Mesendoderm (in vitro differentiated cells): ENCODE results near the gene PIGZ.

Source experiments
- DNase-seq: peaks from one replicate; pipeline ENCODE4 v3.0.0; 2013
- H2AK5ac ChIP-seq: 2 replicates; pipeline ENCODE4 v1.6.1; 2013; ENCODE audit warnings: low read length, inconsistent platforms
- H2BK120ac ChIP-seq: 2 replicates; pipeline ENCODE4 v1.6.1; 2013; ENCODE audit warnings: low read depth, mild to moderate bottlenecking, low read length, moderate library complexity, mixed read lengths
- H2BK15ac ChIP-seq: replicated peaks from 2 replicates; pipeline ENCODE4 v1.6.1; 2013; ENCODE audit warnings: low read depth, mild to moderate bottlenecking, moderate library complexity
- H2BK5ac ChIP-seq: 2 replicates; pipeline ENCODE4 v1.6.1; 2013; ENCODE audit warnings: low read length, inconsistent platforms
- H3K18ac ChIP-seq: 2 replicates; pipeline ENCODE4 v1.6.1; 2013; ENCODE audit warnings: mild to moderate bottlenecking, low read length, mixed read lengths
- H3K23ac ChIP-seq: one replicate; pipeline ENCODE4 v1.6.1; 2013; ENCODE audit warnings: low read length
- H3K27ac ChIP-seq: 2 replicates; pipeline ENCODE4 v1.5.1; 2013; ENCODE audit warnings: low read depth, mild to moderate bottlenecking, inconsistent platforms, low read length, moderate library complexity
- H3K27me3 ChIP-seq: 2 replicates; pipeline ENCODE4 v1.6.1; 2013; ENCODE audit warnings: low read length, control low read depth, mild to moderate bottlenecking, inconsistent platforms; ENCODE audit not compliant: insufficient read depth, poor library complexity
- H3K36me3 ChIP-seq: 2 replicates; pipeline ENCODE4 v1.6.1; 2013; ENCODE audit warnings: low read length, inconsistent platforms; ENCODE audit not compliant: control insufficient read depth, insufficient read depth
- H3K4ac ChIP-seq: one replicate; pipeline ENCODE4 v1.6.1; 2013; ENCODE audit warnings: low read depth, mild to moderate bottlenecking, low read length, moderate library complexity
- H3K4me1 ChIP-seq: 2 replicates; pipeline ENCODE4 v1.6.1; 2013; ENCODE audit warnings: low read depth, low read length, inconsistent platforms; ENCODE audit not compliant: control insufficient read depth
- H3K4me2 ChIP-seq: 2 replicates; pipeline ENCODE4 v1.6.1; 2013; ENCODE audit warnings: low read length
- H3K4me3 ChIP-seq: 2 replicates; pipeline ENCODE4 v1.5.1; 2013; ENCODE audit warnings: mild to moderate bottlenecking, low read length
- H3K56ac ChIP-seq: one replicate; pipeline ENCODE4 v1.6.1; 2013; ENCODE audit warnings: low read length
- H3K79me1 ChIP-seq: 2 replicates; pipeline ENCODE4 v1.6.1; 2013; ENCODE audit warnings: low read length, inconsistent platforms
- H3K79me2 ChIP-seq: 2 replicates; pipeline ENCODE4 v1.6.1; 2013; ENCODE audit warnings: mild to moderate bottlenecking, low read length; ENCODE audit not compliant: control insufficient read depth, insufficient read depth
- H3K9ac ChIP-seq: 2 replicates; pipeline ENCODE4 v1.6.1; 2013; ENCODE audit warnings: low read length, inconsistent platforms
- H4K5ac ChIP-seq: one replicate; pipeline ENCODE4 v1.6.1; 2013; ENCODE audit warnings: low read length
- H4K8ac ChIP-seq: one replicate; pipeline ENCODE4 v1.6.1; 2013; ENCODE audit warnings: low read depth, mild to moderate bottlenecking, control low read depth, low read length, moderate library complexity
- WGBS: extraction: QIAGEN DNeasy Blood & Tissue Kit; methylation state at CpG from one replicate; pipeline ENCODE4 v1.1.7; 2013; ENCODE audit warnings: low lambda C conversion rate, missing lambda C conversion rate; ENCODE audit not compliant: insufficient coverage; ENCODE audit errors: extremely low coverage; 5-methylcytosine and 5-hydroxymethylcytosine counted together

PIGZ gene

GRCh38 chr3:196951371-196951770 lies 17.3 kb downstream of the PIGZ start:
- Histone ChIP-seq H3K23ac (no peak overlapping the region), H3K9ac (no peak overlapping the region), H3K4me1 (no peaks in the 10 kb centered on the region), H3K36me3 (no peaks in the 10 kb centered on the region), H2BK5ac (no peak overlapping the region), H2AK5ac (no peak overlapping the region), H3K4me2 (no peak overlapping the region), H3K4me3 (no peak overlapping the region), H2BK15ac (no peak overlapping the region), H4K5ac (no peak overlapping the region), H2BK120ac (no peak overlapping the region), H3K56ac (no peak overlapping the region), H3K4ac (no peak overlapping the region), H3K18ac (no peak overlapping the region), H3K27me3 (no peaks in the 10 kb centered on the region), H3K79me2 (no peaks in the 10 kb centered on the region), H4K8ac (no peak overlapping the region), H3K79me1 (no peaks in the 10 kb centered on the region), H3K27ac (no peak overlapping the region)
- no peak for DNase-seq
- WGBS, result no CpG with 5 or more reads among the region's 3 CpGs

- Histone ChIP-seq H4K8ac (no peak overlapping the region), H3K56ac (no peak overlapping the region), H3K4me3 (no peak overlapping the region), H4K5ac (no peak overlapping the region), H2BK15ac (no peak overlapping the region), H3K18ac (no peak overlapping the region), H3K79me2 (no peaks in the 10 kb centered on the region), H3K27ac (no peak overlapping the region), H3K27me3 (no peaks in the 10 kb centered on the region), H2AK5ac (no peak overlapping the region), H3K79me1 (no peaks in the 10 kb centered on the region), H3K4me2 (no peak overlapping the region), H3K9ac (no peak overlapping the region), H3K36me3 (no peaks in the 10 kb centered on the region), H3K4ac (no peak overlapping the region), H2BK120ac (no peak overlapping the region), H2BK5ac (no peak overlapping the region), H3K4me1 (no peaks in the 10 kb centered on the region), H3K23ac (no peak overlapping the region)
- DNase-seq, result no peak
- WGBS, result no CpG with 5 or more reads among the region's 6 CpGs
Measured at GRCh38 chr3:196949750-196950149, 18.9 kb downstream of the PIGZ start.

GRCh38 chr3:196949285-196949619 lies 19.4 kb downstream of the PIGZ start:
- Histone ChIP-seq H3K4me1 (no peaks in the 10 kb centered on the region), H3K27ac (no peak overlapping the region), H3K79me2 (no peaks in the 10 kb centered on the region), H2BK5ac (no peak overlapping the region), H3K27me3 (no peaks in the 10 kb centered on the region), H2AK5ac (no peak overlapping the region), H3K36me3 (no peaks in the 10 kb centered on the region), H3K56ac (no peak overlapping the region), H3K18ac (no peak overlapping the region), H3K79me1 (no peaks in the 10 kb centered on the region), H2BK15ac (no peak overlapping the region), H3K9ac (no peak overlapping the region), H3K4me2 (no peak overlapping the region), H3K4ac (no peak overlapping the region), H3K4me3 (no peak overlapping the region), H2BK120ac (no peak overlapping the region), H3K23ac (no peak overlapping the region), H4K8ac (no peak overlapping the region), H4K5ac (no peak overlapping the region)
- WGBS, result no CpG with 5 or more reads among the region's 6 CpGs
- no peak for DNase-seq

GRCh38 chr3:196948442-196949284 lies 20.0 kb downstream of the PIGZ start:
- H2BK120ac ChIP-seq, result no peak overlapping the region
- DNase-seq, result peak; percentile 69
- H2AK5ac ChIP-seq, result no peak overlapping the region
- H3K79me1 ChIP-seq, result peaks cover 1% of the 10 kb centered on the region
- H3K23ac ChIP-seq, result no peak overlapping the region
- no peak overlapping the region for H3K18ac ChIP-seq
- no peak overlapping the region for H3K4me2 ChIP-seq
- no peaks in the 10 kb centered on the region for H3K4me1 ChIP-seq
- H3K79me2 ChIP-seq, result peaks cover 2% of the 10 kb centered on the region
- H2BK15ac ChIP-seq, result no peak overlapping the region
- WGBS, result no CpG with 5 or more reads among the region's 22 CpGs
- no peak overlapping the region for H3K4ac ChIP-seq
- no peak overlapping the region for H3K4me3 ChIP-seq
- H3K9ac ChIP-seq, result no peak overlapping the region
- H2BK5ac ChIP-seq, result no peak overlapping the region
- no peak overlapping the region for H3K27ac ChIP-seq
- H4K8ac ChIP-seq, result no peak overlapping the region
- no peaks in the 10 kb centered on the region for H3K27me3 ChIP-seq
- H4K5ac ChIP-seq, result no peak overlapping the region
- no peaks in the 10 kb centered on the region for H3K36me3 ChIP-seq
- peak overlapping the region; percentile 42 for H3K56ac ChIP-seq

- no peaks in the 10 kb centered on the region for H3K4me1 ChIP-seq
- H3K18ac ChIP-seq, result no peak overlapping the region
- no peak overlapping the region for H3K27ac ChIP-seq
- H3K4me3 ChIP-seq, result no peak overlapping the region
- H2BK5ac ChIP-seq, result no peak overlapping the region
- no peak overlapping the region for H3K56ac ChIP-seq
- no peak overlapping the region for H2BK120ac ChIP-seq
- H3K79me1 ChIP-seq, result peaks cover 6% of the 10 kb centered on the region
- H3K23ac ChIP-seq, result no peak overlapping the region
- no peak overlapping the region for H3K4me2 ChIP-seq
- no peak overlapping the region for H4K5ac ChIP-seq
- DNase-seq, result no peak
- H2AK5ac ChIP-seq, result no peak overlapping the region
- H3K27me3 ChIP-seq, result no peaks in the 10 kb centered on the region
- no peaks in the 10 kb centered on the region for H3K36me3 ChIP-seq
- no peak overlapping the region for H3K9ac ChIP-seq
- no peak overlapping the region for H2BK15ac ChIP-seq
- WGBS, result no CpG with 5 or more reads among the region's 28 CpGs
- peaks cover 9% of the 10 kb centered on the region for H3K79me2 ChIP-seq
- H3K4ac ChIP-seq, result no peak overlapping the region
- no peak overlapping the region for H4K8ac ChIP-seq
Measured at GRCh38 chr3:196947860-196948441, 20.7 kb downstream of the PIGZ start.
